Pancreas (tissue), 10 donors: Measurements from ENCODE around the gene DNAI1. TPM values are rescaled to one million over a fixed set of nuclear protein-coding genes. Genes with fewer than 3 reads are reported as not detected.

Experiments used
- ATAC-seq, 4 donors: fragments of 200-7000 bp; cut with Tn5 transposase; one replicate each; pipeline versions ENCODE4 v1.8.0 to v1.9.1; 2020; ENCODE audit warnings: mild to moderate bottlenecking in 4 of 4, moderate library complexity in 4 of 4
- DNase-seq, 6 donors: peaks; one replicate each; pipeline ENCODE4 v3.0.0-alpha.2; 2020
- FAIRE-seq: peaks from 2 replicates; lab custom pipeline; 2012; peaks lifted over from hg19 to GRCh38; lab: Jason Lieb, UNC
- H3K27ac ChIP-seq, 4 donors: fragments of 200-600 bp; sonication (generic); 1 replicate in 3 of 4; 2 replicates in 1 of 4; pipeline versions ENCODE4 v1.5.0 to v1.8.0; 2020
- H3K27me3 ChIP-seq, 4 donors: fragments of 200-600 bp; one replicate each; pipeline ENCODE4 v1.8.0; 2021
- H3K36me3 ChIP-seq, 3 donors: fragments of 200-600 bp; sonication (generic) in 1 of 3; one replicate each; pipeline versions ENCODE4 v1.5.0 to v1.8.0; 2020 to 2021
- H3K4me1 ChIP-seq, 3 donors: fragments of 200-600 bp; one replicate each; pipeline ENCODE4 v1.8.0; 2021
- H3K4me3 ChIP-seq, 4 donors: fragments of 200-600 bp; sonication (generic) in 2 of 4; one replicate each; pipeline versions ENCODE4 v1.5.0 to v1.8.0; 2020 to 2021
- H3K9me3 ChIP-seq, 4 donors: fragments of 200-600 bp; one replicate each; pipeline ENCODE4 v1.8.0; 2021
- CTCF ChIP-seq, 4 donors: fragments of 200-600 bp; sonication (generic) in 3 of 4; IDR thresholded peaks; one replicate each; pipeline versions ENCODE4 v1.5.0 to v1.8.0; 2021; ENCODE audit warnings: antibody characterized with exemption in 4 of 4
- WGBS, 2 donors: extraction: QIAGEN DNeasy Blood & Tissue Kit; methylation state at CpG; one replicate each; pipeline ENCODE4 v1.1.7; 2013; 5-methylcytosine and 5-hydroxymethylcytosine counted together
- intact Hi-C, 3 donors: fragments of 100-400 bp; cut with DNase I; formaldehyde crosslinking; loops; one replicate each; pipeline versions ENCODE4 v1.11.1 to v1.14.2; 2022
- polyA plus RNA-seq, 2 donors: library from polyadenylated mRNA; stranded (reverse); fragments of 200-250 nt; gene quantifications; one replicate each; pipeline ENCODE4 v1.2.3, GENCODE V29; 2013
- total RNA-seq, 6 donors: library from RNA; stranded (reverse); fragmentation: NEBNext Ultra II Directional in 4 of 6; extraction: Animal tissue kit (Norgen Biotek cat#: 25700) in 4 of 6; gene quantifications; one replicate each; pipeline versions ENCODE4 v1.2.1 to v1.2.4, GENCODE V29; 2021 to 2023
- donor health status: healthy with polysubstance abuse.
- donor health status: DM: no; HTN: no; CAD: no; lungs with moderate emphysema.
- donor health status: DM: no; HTN: no; CAD: no.
- donor health status: control.
- donor health status: control.
- donor health status: Bipolar disorder and iron deficiency.
- donor health status: DM: yes; HTN: yes; CAD: no.
- donor health status: DM: no; HTN: no; CAD: no.
- donor health status: DM: no; HTN: no; CAD: no.
- donor health status: DM: yes; HTN: yes; CAD: no.

The DNAI1 gene
- total and polyA plus RNA-seq, 8 donors, result 0.16 to 5.0 (median 0.49) TPM

GRCh38 chr9:34484678-34485077, 26.1 kb downstream of the DNAI1 start:
- no peak for ATAC-seq
- H3K27ac ChIP-seq, result no peak overlapping the region
- intact Hi-C loops, result no loop called here

GRCh38 chr9:34485822-34486221, 27.2 kb downstream of the DNAI1 start:
- Histone ChIP-seq H3K9me3 (no peaks in the 10 kb centered on the region), H3K36me3 (no peaks in the 10 kb centered on the region), H3K4me3 (no peak overlapping the region), H3K4me1 (no peaks in the 10 kb centered on the region), H3K27ac (no peak overlapping the region), H3K27me3 (no peaks in the 10 kb centered on the region)
- whole genome bisulfite sequencing, 2 donors, result 71 to 75% methylated on average over 6 of the region's 6 CpGs
- FAIRE-seq (no peak), ATAC-seq (no peak), DNase-seq (no peak)
- no peak for TF ChIP-seq CTCF (IDR thresholded peaks at IDR 0.05)
- intact Hi-C loops, result no loop called here

More at GRCh38 chr9:34484678-34485077, 26.1 kb downstream of the DNAI1 start:
- Histone ChIP-seq H3K9me3 (no peaks in the 10 kb centered on the region), H3K4me1 (no peaks in the 10 kb centered on the region), H3K4me3 (no peak overlapping the region), H3K36me3 (no peaks in the 10 kb centered on the region), H3K27me3 (no peaks in the 10 kb centered on the region)
- DNase-seq (no peak), FAIRE-seq (no peak)
- no peak for TF ChIP-seq CTCF (IDR thresholded peaks at IDR 0.05)

- H3K36me3 ChIP-seq, result no peaks in the 10 kb centered on the region
- no peaks in the 10 kb centered on the region for H3K9me3 ChIP-seq
- TF ChIP-seq CTCF (IDR thresholded peaks at IDR 0.05), result no peak
Observed at GRCh38 chr9:34486572-34486971, 28.0 kb downstream of the DNAI1 start.

GRCh38 chr9:34490360-34490759, 31.8 kb downstream of the DNAI1 start:
- Histone ChIP-seq H3K27ac (no peak overlapping the region), H3K4me3 (no peak overlapping the region), H3K27me3 (no peaks in the 10 kb centered on the region), H3K36me3 (no peaks in the 10 kb centered on the region), H3K9me3 (no peaks in the 10 kb centered on the region), H3K4me1 (no peaks in the 10 kb centered on the region)
- WGBS, 2 donors, result 65 to 93% methylated on average over 1 of the region's 1 CpG
- FAIRE-seq (no peak), ATAC-seq (no peak), DNase-seq (no peak)
- intact Hi-C loops, result loop anchor here in 1 of 3 donors (10.0 kb wide), 1 partner anchor 86 kb away; no protein-coding TSS in a partner anchor
- no peak for TF ChIP-seq CTCF (IDR thresholded peaks at IDR 0.05)

More at GRCh38 chr9:34486572-34486971, 28.0 kb downstream of the DNAI1 start:
- no peak for ATAC-seq
- intact Hi-C loops, result no loop called here
- no peaks in the 10 kb centered on the region for H3K4me1 ChIP-seq
- no peaks in the 10 kb centered on the region for H3K27me3 ChIP-seq
- no peak overlapping the region for H3K27ac ChIP-seq
- H3K4me3 ChIP-seq, result no peak overlapping the region
- no peak for DNase-seq
- no peak for FAIRE-seq
- WGBS, 2 donors, result 64 to 65% methylated on average over 3 of the region's 3 CpGs

GRCh38 chr9:34490760-34491159, 32.2 kb downstream of the DNAI1 start:
- ATAC-seq (no peak), FAIRE-seq (no peak), DNase-seq (no peak)
- H3K36me3 ChIP-seq, result no peaks in the 10 kb centered on the region
- intact Hi-C loops, result loop anchor here in 1 of 3 donors (10.0 kb wide), 1 partner anchor 86 kb away; no protein-coding TSS in a partner anchor
- no peaks in the 10 kb centered on the region for H3K27me3 ChIP-seq
- no peak overlapping the region for H3K27ac ChIP-seq
- H3K4me3 ChIP-seq, result no peak overlapping the region
- TF ChIP-seq CTCF (IDR thresholded peaks at IDR 0.05), result no peak
- 39 to 53% methylated on average over 3 of the region's 3 CpGs for WGBS, 2 donors
- H3K9me3 ChIP-seq, result no peaks in the 10 kb centered on the region
- H3K4me1 ChIP-seq, result no peaks in the 10 kb centered on the region
